K562 (cell line): Measurements from ENCODE around the gene LGALS3. TPM values are rescaled to one million over a fixed set of nuclear protein-coding genes. Genes with fewer than 3 reads are reported as not detected.

Experiments used
- ATAC-seq: fragments of 200-7000 bp; cut with Tn5 transposase; 3 replicates; pipeline ENCODE4 v1.9.1; 2020; ENCODE audit warnings: moderate library complexity
- BruUV-seq: library from RNA; stranded (reverse); fragments of 400-500 nt; replicated peaks from 2 replicates; lab custom pipeline; 2021; lab: Mats Ljungman, UMichigan
- CTCF ChIA-PET: fragments of 300-600 bp; formaldehyde crosslinking; extraction: SDS; loops from one replicate; lab custom pipeline; 2021; ENCODE audit warnings: low intra/inter-chr PET ratio; lab: Yijun Ruan, JAX
- POLR2A ChIA-PET: fragments of 300-600, 350-650 bp; sonication (Branson Sonifier 250); formaldehyde crosslinking; extraction: SDS; loops from one replicate; lab custom pipeline; 2021; ENCODE audit warnings: antibody characterized with exemption, inconsistent platforms; lab: Yijun Ruan, JAX
- DNase-seq, 4 experiments: peaks; one replicate each; pipeline versions ENCODE4 v3.0.0 to v3.0.0-alpha.2; 2011 to 2018; ENCODE audit warnings: low spot score in 3 of 4, mixed read lengths in 3 of 4; ENCODE audit errors: extremely low read depth in 1 of 4
- FAIRE-seq: peaks from 2 replicates; lab custom pipeline; 2011; peaks lifted over from hg19 to GRCh38; lab: Jason Lieb, UNC
- H2AFZ ChIP-seq: 2 replicates; pipeline ENCODE4 v1.6.0; 2011; ENCODE audit warnings: low read depth, low read length, control low read depth, inconsistent platforms
- H3K27ac ChIP-seq: fragments of 200-600 bp; 3 replicates; pipeline ENCODE4 v1.8.0; 2011; ENCODE audit warnings: low read depth, mild to moderate bottlenecking, control low read depth, inconsistent platforms, low read length, moderate library complexity, mixed read lengths; ENCODE audit errors: extremely low read depth
- H3K27me3 ChIP-seq, 2 experiments: fragments of 300-600 bp in 1 of 2; 2 replicates in 1 of 2; 3 replicates in 1 of 2; pipeline versions ENCODE4 v1.6.0 to v1.8.0; 2011; ENCODE audit warnings: inconsistent platforms in 2 of 2, low read length in 2 of 2, mild to moderate bottlenecking in 1 of 2, mixed read lengths in 1 of 2, moderate library complexity in 1 of 2; ENCODE audit not compliant: control insufficient read depth in 2 of 2, insufficient read depth in 2 of 2
- H3K36me3 ChIP-seq: fragments of 300-600 bp; 3 replicates; pipeline ENCODE4 v1.8.0; 2011; ENCODE audit warnings: mild to moderate bottlenecking, low read length, inconsistent platforms; ENCODE audit not compliant: control insufficient read depth, insufficient read depth
- H3K4me1 ChIP-seq, 2 experiments: fragments of 200-600 bp in 1 of 2; replicated peaks in 1 of 2; 2 replicates in 1 of 2; 3 replicates in 1 of 2; pipeline versions ENCODE4 v1.5.1 to v1.8.0; 2011; ENCODE audit warnings: inconsistent platforms in 2 of 2, low read length in 2 of 2, mild to moderate bottlenecking in 1 of 2, mixed read lengths in 1 of 2, moderate library complexity in 1 of 2; ENCODE audit not compliant: control insufficient read depth in 2 of 2, insufficient read depth in 2 of 2
- H3K4me2 ChIP-seq: 2 replicates; pipeline ENCODE4 v1.6.1; 2011; ENCODE audit warnings: low read length, control low read depth, inconsistent platforms, mixed read lengths; ENCODE audit not compliant: insufficient read depth
- H3K4me3 ChIP-seq: fragments of 200-600 bp; sonication (generic), shearing (Covaris generic); 2 replicates; pipeline ENCODE4 v1.5.1; 2016; ENCODE audit warnings: control low read depth, inconsistent platforms
- H3K79me2 ChIP-seq: fragments of 200-600 bp; 3 replicates; pipeline ENCODE4 v1.8.0; 2011; ENCODE audit warnings: low read length, inconsistent platforms; ENCODE audit not compliant: control insufficient read depth, insufficient read depth
- H3K9ac ChIP-seq, 2 experiments: 2 replicates each; pipeline versions ENCODE4 v1.6.0 to v1.6.1; 2011; ENCODE audit warnings: low read depth in 2 of 2, low read length in 2 of 2, control low read depth in 1 of 2, inconsistent platforms in 1 of 2, mild to moderate bottlenecking in 1 of 2, mixed read lengths in 1 of 2; ENCODE audit not compliant: insufficient read depth in 1 of 2
- H3K9me1 ChIP-seq: one replicate; pipeline ENCODE4 v1.6.0; 2011; ENCODE audit warnings: inconsistent platforms, mild to moderate bottlenecking, low read length, moderate library complexity; ENCODE audit not compliant: control insufficient read depth, insufficient read depth
- H3K9me3 ChIP-seq: replicated peaks from 2 replicates; pipeline ENCODE4 v1.5.1; 2011; ENCODE audit warnings: low read depth, low read length, inconsistent platforms; ENCODE audit not compliant: control insufficient read depth, insufficient read depth
- H4K20me1 ChIP-seq: replicated peaks from 2 replicates; pipeline ENCODE4 v1.6.1; 2011; ENCODE audit warnings: low read length, inconsistent platforms, mixed read lengths; ENCODE audit not compliant: control insufficient read depth, insufficient read depth
- ASH1L ChIP-seq: fragments of 450-650 bp; IDR thresholded peaks from 2 replicates; pipeline ENCODE4 v1.6.1; 2018; ENCODE audit warnings: borderline replicate concordance, mild to moderate bottlenecking, low read depth; ENCODE audit not compliant: partially characterized antibody
- CC2D1A ChIP-seq: fragments of 450-650 bp; IDR thresholded peaks from 2 replicates; pipeline ENCODE4 v1.6.1; 2017; ENCODE audit warnings: mild to moderate bottlenecking
- CREB1 ChIP-seq, 2 experiments: sonication (generic) in 1 of 2; formaldehyde crosslinking in 1 of 2; IDR thresholded peaks; 2 replicates each; pipeline versions ENCODE4 v1.6.1 to v1.8.0; 2012 to 2022; ENCODE audit warnings: inconsistent platforms in 1 of 2, mild to moderate bottlenecking in 1 of 2, missing genetic modification reagents in 1 of 2, moderate library complexity in 1 of 2
- CTCFL ChIP-seq: IDR thresholded peaks from 2 replicates; pipeline ENCODE4 v1.6.1; 2011; ENCODE audit warnings: borderline replicate concordance, low read depth, mild to moderate bottlenecking, moderate library complexity, low read length; ENCODE audit not compliant: insufficient read depth, poor library complexity, severe bottlenecking
- DIDO1 ChIP-seq: fragments of 450-650 bp; IDR thresholded peaks from 2 replicates; pipeline ENCODE4 v1.6.1; 2016; ENCODE audit warnings: low read depth, missing biosample characterization, missing genetic modification characterization
- ETS1 ChIP-seq: conservative IDR thresholded peaks from 2 replicates; pipeline ENCODE4 v1.6.1; 2011; ENCODE audit warnings: low read depth, mild to moderate bottlenecking, low read length; ENCODE audit not compliant: control insufficient read depth
- MBD1 ChIP-seq: fragments of 250-450 bp; sonication (Bioruptor Pico); IDR thresholded peaks from 2 replicates; pipeline ENCODE4 v1.8.0; 2022; ENCODE audit warnings: inconsistent platforms
- SIX5 ChIP-seq, 2 experiments: IDR thresholded peaks; 2 replicates each; pipeline ENCODE4 v1.6.1; 2011; ENCODE audit warnings: low read length in 2 of 2, borderline replicate concordance in 1 of 2, low read depth in 1 of 2, mild to moderate bottlenecking in 1 of 2, moderate library complexity in 1 of 2; ENCODE audit not compliant: insufficient read depth in 1 of 2
- TOE1 ChIP-seq, 2 experiments: fragments of 450-650 bp in 1 of 2; sonication (generic) in 1 of 2; formaldehyde crosslinking in 1 of 2; IDR thresholded peaks; 2 replicates each; pipeline versions ENCODE4 v1.7.1 to v1.8.0; 2016 to 2022; ENCODE audit warnings: borderline replicate concordance in 2 of 2, mild to moderate bottlenecking in 2 of 2, antibody characterized with exemption in 1 of 2, inconsistent platforms in 1 of 2, low read depth in 1 of 2, missing genetic modification reagents in 1 of 2, moderate library complexity in 1 of 2
- YY1 ChIP-seq, 3 experiments: IDR thresholded peaks; 2 replicates each; pipeline ENCODE4 v1.6.1; 2011; ENCODE audit warnings: low read length in 2 of 3, mild to moderate bottlenecking in 2 of 3, moderate library complexity in 2 of 3, borderline replicate concordance in 1 of 3, control low read depth in 1 of 3, low read depth in 1 of 3; ENCODE audit not compliant: insufficient read depth in 3 of 3, insufficient replicate concordance in 2 of 3, control insufficient read depth in 1 of 3, insufficient read length in 1 of 3; ENCODE audit errors: extremely low read depth in 1 of 3
- WGBS: fragments of 100-300 bp; shearing (Covaris generic); methylation state at CpG from one replicate; pipeline ENCODE4 v1.1.6; 2016; ENCODE audit warnings: low coverage, mixed read lengths; ENCODE audit not compliant: insufficient coverage; ENCODE audit errors: missing lambda C conversion rate; 5-methylcytosine and 5-hydroxymethylcytosine counted together
- in situ Hi-C: fragments of 300-500 bp; cut with MboI; formaldehyde crosslinking; loops from 4 replicates; pipeline ENCODE4 v1.15.0; 2018; ENCODE audit warnings: inconsistent platforms, mixed read lengths
- intact Hi-C: fragments of 100-400 bp; cut with micrococcal nuclease; formaldehyde crosslinking; loops from 2 replicates; pipeline ENCODE4 v1.14.2; 2022
- polyA plus RNA-seq, 8 experiments: library from polyadenylated mRNA; depleted of rRNA in 4 of 8; stranded (reverse) in 5 of 8; unstranded in 3 of 8; fragments of >200 nt; fragmentation: Nextera tagmentation in 2 of 8; fragmentation: Illumina TruSeq in 1 of 8; extraction: Ambion mirVana in 2 of 8; extraction: Trizol in 1 of 8; gene quantifications; 2 replicates each; pipeline versions ENCODE4 v1.2.1 to v1.2.3, GENCODE V29; 2011 to 2014; ENCODE audit warnings: inconsistent platforms in 1 of 8, missing spikeins in 1 of 8
- total RNA-seq, 7 experiments: library from RNA; depleted of rRNA in 6 of 7; stranded (reverse); fragments of >200 nt in 6 of 7; fragmentation: Illumina TruSeq in 2 of 7; extraction: Trizol in 2 of 7; gene quantifications; 2 replicates each; pipeline versions ENCODE4 v1.2.1 to v1.2.3, GENCODE V29; 2011 to 2021; ENCODE audit warnings: low replicate concordance in 1 of 7
- TF ChIP-seq, protein P1 (sequence below): fragments of 250-450 bp; sonication (Bioruptor Pico); IDR thresholded peaks from 2 replicates; pipeline ENCODE4 v1.5.0; 2020; ENCODE audit warnings: mild to moderate bottlenecking
- TF ChIP-seq, protein P2 (sequence below): sonication (generic); formaldehyde crosslinking; IDR thresholded peaks from 2 replicates; pipeline ENCODE4 v1.9.0; 2022; ENCODE audit warnings: mild to moderate bottlenecking, missing genetic modification reagents

LGALS3 gene
- total and polyA plus RNA-seq, 9 of the 15 experiments (the other 6 are each of a cell fraction or from before 2014, with no cell fraction given) = 0.04 to 1.9 (median 1.1) TPM

DNA sequence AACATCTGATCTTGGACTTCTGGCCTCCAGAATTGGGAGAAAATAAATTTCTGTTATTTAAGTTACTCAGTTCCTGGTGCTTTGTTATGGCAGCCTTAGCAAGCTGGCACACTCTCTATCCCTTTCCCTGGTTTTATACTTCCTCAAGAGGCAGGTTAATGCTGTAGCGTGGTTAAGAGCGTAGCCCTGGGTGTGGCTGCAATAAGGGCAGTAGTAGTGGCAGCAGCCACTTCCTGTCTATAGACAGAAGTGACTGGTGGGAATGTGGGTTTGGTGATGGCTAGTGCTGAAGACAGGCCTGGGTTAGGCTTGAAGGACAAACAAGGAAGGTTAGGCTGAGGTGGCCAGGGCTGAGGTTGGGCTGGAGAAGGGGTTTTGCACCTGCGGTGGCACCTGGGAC is 3.6 kb upstream of the LGALS3 start:
- ChIA-PET POLR2A (interaction anchor here (2.0 kb wide), 1 partner anchor 22 kb away, joined by 7 read pairs; no protein-coding TSS in a partner anchor), CTCF (no interaction called here)
- no peak overlapping the region for H2AFZ ChIP-seq
- TF ChIP-seq, protein P1, sequence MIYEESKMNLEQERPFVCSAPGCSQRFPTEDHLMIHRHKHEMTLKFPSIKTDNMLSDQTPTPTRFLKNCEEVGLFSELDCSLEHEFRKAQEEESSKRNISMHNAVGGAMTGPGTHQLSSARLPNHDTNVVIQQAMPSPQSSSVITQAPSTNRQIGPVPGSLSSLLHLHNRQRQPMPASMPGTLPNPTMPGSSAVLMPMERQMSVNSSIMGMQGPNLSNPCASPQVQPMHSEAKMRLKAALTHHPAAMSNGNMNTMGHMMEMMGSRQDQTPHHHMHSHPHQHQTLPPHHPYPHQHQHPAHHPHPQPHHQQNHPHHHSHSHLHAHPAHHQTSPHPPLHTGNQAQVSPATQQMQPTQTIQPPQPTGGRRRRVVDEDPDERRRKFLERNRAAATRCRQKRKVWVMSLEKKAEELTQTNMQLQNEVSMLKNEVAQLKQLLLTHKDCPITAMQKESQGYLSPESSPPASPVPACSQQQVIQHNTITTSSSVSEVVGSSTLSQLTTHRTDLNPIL (CRISPR knock-in tag) = no peak
- TF ChIP-seq MBD1 (no peak), ASH1L (no peak), ETS1 (no peak), TOE1 (IDR thresholded peaks at IDR 0.05; ENCODE audit: borderline replicate concordance) (no peak), TOE1 (CRISPR knock-in tag; IDR thresholded peaks at IDR 0.05; ENCODE audit: borderline replicate concordance, low read depth) (no peak), DIDO1 (no peak), CC2D1A (no peak), CTCFL (no peak), CREB1 (IDR thresholded peaks at IDR 0.05) (no peak), CREB1 (CRISPR knock-in tag; IDR thresholded peaks at IDR 0.05) (no peak), YY1 (IDR thresholded peaks at IDR 0.05; ENCODE audit: borderline replicate concordance in 1 of 3, control insufficient read depth in 1 of 3, extremely low read depth in 1 of 3, insufficient read depth in 3 of 3, insufficient read length in 1 of 3, insufficient replicate concordance in 2 of 3, low read depth in 1 of 3, low read length in 2 of 3) (no peak), SIX5 (IDR thresholded peaks at IDR 0.05; ENCODE audit: borderline replicate concordance in 1 of 2, insufficient read depth in 1 of 2, low read depth in 1 of 2, low read length in 2 of 2) (no peak)
- TF ChIP-seq, protein P2, sequence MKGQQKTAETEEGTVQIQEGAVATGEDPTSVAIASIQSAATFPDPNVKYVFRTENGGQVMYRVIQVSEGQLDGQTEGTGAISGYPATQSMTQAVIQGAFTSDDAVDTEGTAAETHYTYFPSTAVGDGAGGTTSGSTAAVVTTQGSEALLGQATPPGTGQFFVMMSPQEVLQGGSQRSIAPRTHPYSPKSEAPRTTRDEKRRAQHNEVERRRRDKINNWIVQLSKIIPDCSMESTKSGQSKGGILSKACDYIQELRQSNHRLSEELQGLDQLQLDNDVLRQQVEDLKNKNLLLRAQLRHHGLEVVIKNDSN (CRISPR knock-in tag) = no peak

More for the DNA sequence above, 3.6 kb upstream of the LGALS3 start:
- no peaks in the 10 kb centered on the region for H3K9me3 ChIP-seq
- H4K20me1 ChIP-seq = no peaks in the 10 kb centered on the region
- H3K9me1 ChIP-seq = no peaks in the 10 kb centered on the region
- H3K27me3 ChIP-seq = no peaks in the 10 kb centered on the region
- peak overlapping the region in 1 of 2 experiments; percentile 5; a peak in 1 of 4 replicates for H3K9ac ChIP-seq
- H3K79me2 ChIP-seq = no peaks in the 10 kb centered on the region
- H3K36me3 ChIP-seq = no peaks in the 10 kb centered on the region
- no peak overlapping the region for H3K4me2 ChIP-seq
- ATAC-seq (no peak), DNase-seq (no peak), FAIRE-seq (no peak)
- H3K4me3 ChIP-seq = no peak overlapping the region
- no peak overlapping the region for H3K27ac ChIP-seq
- BruUV-seq = no TSS peak
- intact Hi-C loops = no loop called here
- WGBS = 56% methylated on average over 3 of the region's 3 CpGs
- peaks cover 10 to 23% of the 10 kb centered on the region in 2 experiments; a peak in 4 of 5 replicates for H3K4me1 ChIP-seq
- in situ Hi-C loops = no loop called here
